K562 (cell line): ENCODE results near the gene ZNF106. TPM values are rescaled to one million over a fixed set of nuclear protein-coding genes. Genes with fewer than 3 reads are reported as not detected.

Experiments used
- ATAC-seq: fragments of 200-7000 bp; cut with Tn5 transposase; 3 replicates; pipeline ENCODE4 v1.9.1; 2020; ENCODE audit warnings: moderate library complexity
- BruUV-seq: library from RNA; stranded (reverse); fragments of 400-500 nt; replicated peaks from 2 replicates; lab custom pipeline; 2021; lab: Mats Ljungman, UMichigan
- CTCF ChIA-PET: fragments of 300-600 bp; formaldehyde crosslinking; extraction: SDS; loops from one replicate; lab custom pipeline; 2021; ENCODE audit warnings: low intra/inter-chr PET ratio; lab: Yijun Ruan, JAX
- POLR2A ChIA-PET: fragments of 300-600, 350-650 bp; sonication (Branson Sonifier 250); formaldehyde crosslinking; extraction: SDS; loops from one replicate; lab custom pipeline; 2021; ENCODE audit warnings: antibody characterized with exemption, inconsistent platforms; lab: Yijun Ruan, JAX
- DNase-seq, 4 experiments: peaks; one replicate each; pipeline versions ENCODE4 v3.0.0 to v3.0.0-alpha.2; 2011 to 2018; ENCODE audit warnings: low spot score in 3 of 4, mixed read lengths in 3 of 4; ENCODE audit errors: extremely low read depth in 1 of 4
- FAIRE-seq: peaks from 2 replicates; lab custom pipeline; 2011; peaks lifted over from hg19 to GRCh38; lab: Jason Lieb, UNC
- H2AFZ ChIP-seq: 2 replicates; pipeline ENCODE4 v1.6.0; 2011; ENCODE audit warnings: low read depth, low read length, control low read depth, inconsistent platforms
- H3K27ac ChIP-seq: fragments of 200-600 bp; 3 replicates; pipeline ENCODE4 v1.8.0; 2011; ENCODE audit warnings: low read depth, mild to moderate bottlenecking, control low read depth, inconsistent platforms, low read length, moderate library complexity, mixed read lengths; ENCODE audit errors: extremely low read depth
- H3K27me3 ChIP-seq, 2 experiments: fragments of 300-600 bp in 1 of 2; 2 replicates in 1 of 2; 3 replicates in 1 of 2; pipeline versions ENCODE4 v1.6.0 to v1.8.0; 2011; ENCODE audit warnings: inconsistent platforms in 2 of 2, low read length in 2 of 2, mild to moderate bottlenecking in 1 of 2, mixed read lengths in 1 of 2, moderate library complexity in 1 of 2; ENCODE audit not compliant: control insufficient read depth in 2 of 2, insufficient read depth in 2 of 2
- H3K36me3 ChIP-seq: fragments of 300-600 bp; 3 replicates; pipeline ENCODE4 v1.8.0; 2011; ENCODE audit warnings: mild to moderate bottlenecking, low read length, inconsistent platforms; ENCODE audit not compliant: control insufficient read depth, insufficient read depth
- H3K4me1 ChIP-seq, 2 experiments: fragments of 200-600 bp in 1 of 2; replicated peaks in 1 of 2; 2 replicates in 1 of 2; 3 replicates in 1 of 2; pipeline versions ENCODE4 v1.5.1 to v1.8.0; 2011; ENCODE audit warnings: inconsistent platforms in 2 of 2, low read length in 2 of 2, mild to moderate bottlenecking in 1 of 2, mixed read lengths in 1 of 2, moderate library complexity in 1 of 2; ENCODE audit not compliant: control insufficient read depth in 2 of 2, insufficient read depth in 2 of 2
- H3K4me2 ChIP-seq: 2 replicates; pipeline ENCODE4 v1.6.1; 2011; ENCODE audit warnings: low read length, control low read depth, inconsistent platforms, mixed read lengths; ENCODE audit not compliant: insufficient read depth
- H3K4me3 ChIP-seq: fragments of 200-600 bp; sonication (generic), shearing (Covaris generic); 2 replicates; pipeline ENCODE4 v1.5.1; 2016; ENCODE audit warnings: control low read depth, inconsistent platforms
- H3K79me2 ChIP-seq: fragments of 200-600 bp; 3 replicates; pipeline ENCODE4 v1.8.0; 2011; ENCODE audit warnings: low read length, inconsistent platforms; ENCODE audit not compliant: control insufficient read depth, insufficient read depth
- H3K9ac ChIP-seq, 2 experiments: 2 replicates each; pipeline versions ENCODE4 v1.6.0 to v1.6.1; 2011; ENCODE audit warnings: low read depth in 2 of 2, low read length in 2 of 2, control low read depth in 1 of 2, inconsistent platforms in 1 of 2, mild to moderate bottlenecking in 1 of 2, mixed read lengths in 1 of 2; ENCODE audit not compliant: insufficient read depth in 1 of 2
- H3K9me1 ChIP-seq: one replicate; pipeline ENCODE4 v1.6.0; 2011; ENCODE audit warnings: inconsistent platforms, mild to moderate bottlenecking, low read length, moderate library complexity; ENCODE audit not compliant: control insufficient read depth, insufficient read depth
- H3K9me3 ChIP-seq: replicated peaks from 2 replicates; pipeline ENCODE4 v1.5.1; 2011; ENCODE audit warnings: low read depth, low read length, inconsistent platforms; ENCODE audit not compliant: control insufficient read depth, insufficient read depth
- H4K20me1 ChIP-seq: replicated peaks from 2 replicates; pipeline ENCODE4 v1.6.1; 2011; ENCODE audit warnings: low read length, inconsistent platforms, mixed read lengths; ENCODE audit not compliant: control insufficient read depth, insufficient read depth
- CTBP1 ChIP-seq: fragments of 450-650 bp; IDR thresholded peaks from 2 replicates; pipeline ENCODE4 v1.6.1; 2016; ENCODE audit warnings: borderline replicate concordance
- E4F1 ChIP-seq: fragments of 250-450 bp; sonication (Bioruptor Pico); IDR thresholded peaks from 2 replicates; pipeline ENCODE4 v1.5.0; 2021; ENCODE audit warnings: mild to moderate bottlenecking, borderline replicate concordance
- ELF1 ChIP-seq: fragments of 200-800 bp; sonication (Bioruptor generic); IDR thresholded peaks from 2 replicates; pipeline ENCODE4 v1.6.1; 2016; ENCODE audit warnings: missing genetic modification characterization, missing compliant biosample characterization
- ETV6 ChIP-seq, 3 experiments: fragments of 150-350 bp in 1 of 3; sonication (generic) in 1 of 3; formaldehyde crosslinking in 1 of 3; IDR thresholded peaks; 2 replicates each; pipeline versions ENCODE4 v1.6.1 to v1.8.0; 2014 to 2022; ENCODE audit warnings: borderline replicate concordance in 2 of 3, low read depth in 2 of 3, antibody characterized with exemption in 1 of 3, low read length in 1 of 3, mild to moderate bottlenecking in 1 of 3, missing genetic modification reagents in 1 of 3
- MTF1 ChIP-seq: fragments of 250-450 bp; sonication (Bioruptor Pico); IDR thresholded peaks from 2 replicates; pipeline ENCODE4 v1.9.0; 2021; ENCODE audit warnings: moderate library complexity, mild to moderate bottlenecking, inconsistent platforms, borderline replicate concordance
- NKRF ChIP-seq: fragments of 450-650 bp; IDR thresholded peaks from 2 replicates; pipeline ENCODE4 v1.6.1; 2016; ENCODE audit warnings: borderline replicate concordance
- POLR2AphosphoS2 ChIP-seq: IDR thresholded peaks from 2 replicates; pipeline ENCODE4 v1.6.1; 2012; ENCODE audit warnings: low read length, improper control_type of control experiment
- SFPQ ChIP-seq: fragments of 200-400 bp; formaldehyde crosslinking; IDR thresholded peaks from 2 replicates; pipeline ENCODE4 v1.6.1; 2017; ENCODE audit warnings: mild to moderate bottlenecking, low read depth, low read length, moderate library complexity
- SIN3A ChIP-seq, 2 experiments: fragments of 150-350 bp in 1 of 2; IDR thresholded peaks; 2 replicates each; pipeline ENCODE4 v1.6.1; 2011 to 2016; ENCODE audit warnings: borderline replicate concordance in 2 of 2, low read depth in 2 of 2, low read length in 2 of 2, mild to moderate bottlenecking in 2 of 2, moderate library complexity in 2 of 2; ENCODE audit not compliant: control insufficient read depth in 1 of 2
- SNAPC5 ChIP-seq: fragments of 250-450 bp; sonication (Bioruptor Pico); IDR thresholded peaks from 2 replicates; pipeline ENCODE4 v1.8.0; 2021; ENCODE audit warnings: moderate library complexity, mild to moderate bottlenecking, inconsistent platforms
- ZBTB7A ChIP-seq: IDR thresholded peaks from 2 replicates; pipeline ENCODE4 v1.6.1; 2011; ENCODE audit warnings: low read depth, mild to moderate bottlenecking, low read length, moderate library complexity, borderline replicate concordance; ENCODE audit not compliant: control insufficient read depth
- ZNF311 ChIP-seq: fragments of 250-450 bp; sonication (Bioruptor Pico); IDR thresholded peaks from 2 replicates; pipeline ENCODE4 v1.4.0; 2020; ENCODE audit warnings: mild to moderate bottlenecking, moderate library complexity
- WGBS: fragments of 100-300 bp; shearing (Covaris generic); methylation state at CpG from one replicate; pipeline ENCODE4 v1.1.6; 2016; ENCODE audit warnings: low coverage, mixed read lengths; ENCODE audit not compliant: insufficient coverage; ENCODE audit errors: missing lambda C conversion rate; 5-methylcytosine and 5-hydroxymethylcytosine counted together
- in situ Hi-C: fragments of 300-500 bp; cut with MboI; formaldehyde crosslinking; loops from 4 replicates; pipeline ENCODE4 v1.15.0; 2018; ENCODE audit warnings: inconsistent platforms, mixed read lengths
- intact Hi-C: fragments of 100-400 bp; cut with micrococcal nuclease; formaldehyde crosslinking; loops from 2 replicates; pipeline ENCODE4 v1.14.2; 2022
- polyA plus RNA-seq, 8 experiments: library from polyadenylated mRNA; depleted of rRNA in 4 of 8; stranded (reverse) in 5 of 8; unstranded in 3 of 8; fragments of >200 nt; fragmentation: Nextera tagmentation in 2 of 8; fragmentation: Illumina TruSeq in 1 of 8; extraction: Ambion mirVana in 2 of 8; extraction: Trizol in 1 of 8; gene quantifications; 2 replicates each; pipeline versions ENCODE4 v1.2.1 to v1.2.3, GENCODE V29; 2011 to 2014; ENCODE audit warnings: inconsistent platforms in 1 of 8, missing spikeins in 1 of 8
- total RNA-seq, 7 experiments: library from RNA; depleted of rRNA in 6 of 7; stranded (reverse); fragments of >200 nt in 6 of 7; fragmentation: Illumina TruSeq in 2 of 7; extraction: Trizol in 2 of 7; gene quantifications; 2 replicates each; pipeline versions ENCODE4 v1.2.1 to v1.2.3, GENCODE V29; 2011 to 2021; ENCODE audit warnings: low replicate concordance in 1 of 7

Gene ZNF106
- total and polyA plus RNA-seq, 9 of the 15 experiments (the other 6 are each of a cell fraction or from before 2014, with no cell fraction given): 14.4 to 55.3 (median 33.7) TPM

GRCh38 chr15:42409011-42409410 is 81.9 kb downstream of the ZNF106 start:
- Histone ChIP-seq H3K9me3 (no peaks in the 10 kb centered on the region), H3K9ac (no peak overlapping the region), H3K27ac (no peak overlapping the region), H4K20me1 (peaks cover 7% of the 10 kb centered on the region; the same call in 1 of the 2 replicates), H3K79me2 (no peaks in the 10 kb centered on the region), H3K4me2 (no peak overlapping the region), H2AFZ (no peak overlapping the region), H3K4me1 (peaks cover 0 to 5% of the 10 kb centered on the region in 2 experiments; a peak in 2 of 5 replicates), H3K27me3 (no peaks in the 10 kb centered on the region; a peak in 1 of 5 replicates), H3K36me3 (peaks cover 7% of the 10 kb centered on the region; the same call in 1 of the 3 replicates), H3K9me1 (no peaks in the 10 kb centered on the region), H3K4me3 (no peak overlapping the region)
- in situ Hi-C loops (no loop called here), intact Hi-C loops (no loop called here)
- CTCF ChIA-PET: no interaction called here
- no peak; the same call in 2 of the 3 replicates for ATAC-seq
- no peak for DNase-seq
- TF ChIP-seq ZNF311 (CRISPR knock-in tag): no peak
- TF ChIP-seq NKRF: no peak
- TF ChIP-seq SIN3A (IDR thresholded peaks at IDR 0.05; ENCODE audit: borderline replicate concordance in 2 of 2, control insufficient read depth in 1 of 2, low read depth in 2 of 2, low read length in 2 of 2): no peak
- TF ChIP-seq SFPQ: no peak
- no peak for TF ChIP-seq ETV6 (IDR thresholded peaks at IDR 0.05; ENCODE audit: borderline replicate concordance in 1 of 2, low read depth in 2 of 2, low read length in 1 of 2)
- no peak for TF ChIP-seq ETV6 (CRISPR knock-in tag; IDR thresholded peaks at IDR 0.05; ENCODE audit: borderline replicate concordance)
- no peak for TF ChIP-seq ZBTB7A
- TF ChIP-seq CTBP1: no peak
- no peak for TF ChIP-seq SNAPC5
- no peak for TF ChIP-seq MTF1
- TF ChIP-seq ELF1 (tag): no peak
- TF ChIP-seq E4F1 (CRISPR knock-in tag): no peak
- TF ChIP-seq POLR2AphosphoS2: no peak
- 28% methylated on average over 8 of the region's 9 CpGs for WGBS
- BruUV-seq: no TSS peak
- FAIRE-seq: no peak
- POLR2A ChIA-PET: no interaction called here
